GM12878 (cell line): ENCODE data around the gene EGFR. TPM values are rescaled to one million over a fixed set of nuclear protein-coding genes. Genes with fewer than 3 reads are reported as not detected.

Source experiments
- ATAC-seq: fragments of 200-7000 bp; cut with Tn5 transposase; 3 replicates; pipeline ENCODE4 v1.9.1; 2020; ENCODE audit warnings: mild to moderate bottlenecking, moderate library complexity
- BruUV-seq: library from RNA; stranded (reverse); fragments of 400-500 nt; replicated peaks from 2 replicates; lab custom pipeline; 2021; lab: Mats Ljungman, UMichigan
- CTCF ChIA-PET: fragments of 300-600 bp; sonication (Branson Sonifier 250); formaldehyde crosslinking; extraction: SDS; loops from one replicate; lab custom pipeline; 2021; ENCODE audit warnings: inconsistent platforms; lab: Yijun Ruan, JAX
- POLR2A ChIA-PET: fragments of 350-600 bp; formaldehyde crosslinking; extraction: SDS; loops from one replicate; lab custom pipeline; 2021; ENCODE audit warnings: inconsistent platforms; lab: Charles Lee
- RAD21 ChIA-PET: fragments of 300-600 bp; sonication (Branson Sonifier 250); formaldehyde crosslinking; loops from one replicate; lab custom pipeline; 2023; ENCODE audit warnings: antibody characterized with exemption; ENCODE audit not compliant: unreplicated experiment; lab: Charles Lee
- SMC1A ChIA-PET: fragments of 300-600 bp; sonication (Branson Sonifier 250); formaldehyde crosslinking; loops from one replicate; lab custom pipeline; 2023; ENCODE audit not compliant: unreplicated experiment, uncharacterized antibody; lab: Charles Lee
- DNase-seq: peaks from one replicate; pipeline ENCODE4 v3.0.0-alpha.2; 2011; ENCODE audit warnings: low read depth, low spot score
- FAIRE-seq: peaks from 3 replicates; lab custom pipeline; 2011; peaks lifted over from hg19 to GRCh38; lab: Jason Lieb, UNC
- H2AFZ ChIP-seq: 2 replicates; pipeline ENCODE4 v1.6.0; 2011; ENCODE audit warnings: low read depth, low read length, control low read depth; ENCODE audit not compliant: control insufficient read depth
- H3K27ac ChIP-seq: 2 replicates; pipeline ENCODE4 v1.5.1; 2011; ENCODE audit warnings: control low read depth; ENCODE audit not compliant: control insufficient read depth, insufficient read depth
- H3K27me3 ChIP-seq, 2 experiments: replicated peaks in 1 of 2; 2 replicates each; pipeline versions ENCODE4 v1.6.0 to v1.6.1; 2011; ENCODE audit warnings: low read length in 1 of 2; ENCODE audit not compliant: control insufficient read depth in 2 of 2, insufficient read depth in 2 of 2
- H3K36me3 ChIP-seq, 2 experiments: 2 replicates each; pipeline ENCODE4 v1.5.1; 2011; ENCODE audit warnings: low read length in 1 of 2; ENCODE audit not compliant: control insufficient read depth in 2 of 2, insufficient read depth in 2 of 2
- H3K4me1 ChIP-seq: 2 replicates; pipeline ENCODE4 v1.6.1; 2011; ENCODE audit warnings: mild to moderate bottlenecking, low read length, moderate library complexity, mixed read lengths; ENCODE audit not compliant: control insufficient read depth, insufficient read depth
- H3K4me2 ChIP-seq: 2 replicates; pipeline ENCODE4 v1.6.0; 2011; ENCODE audit warnings: control low read depth; ENCODE audit not compliant: control insufficient read depth, insufficient read depth
- H3K4me3 ChIP-seq: fragments of 200-600 bp; sonication (generic); 2 replicates; pipeline ENCODE4 v1.5.1; 2016
- H3K79me2 ChIP-seq: 2 replicates; pipeline ENCODE4 v1.6.0; 2011; ENCODE audit warnings: low read length; ENCODE audit not compliant: control insufficient read depth, insufficient read depth
- H3K9ac ChIP-seq: 2 replicates; pipeline ENCODE4 v1.8.0; 2011; ENCODE audit warnings: low read length, control low read depth, mixed read lengths; ENCODE audit not compliant: control insufficient read depth, insufficient read depth
- H3K9me3 ChIP-seq: replicated peaks from 3 replicates; pipeline ENCODE4 v1.5.1; 2011; ENCODE audit warnings: mild to moderate bottlenecking, low read length; ENCODE audit not compliant: control insufficient read depth, insufficient read depth
- H4K20me1 ChIP-seq: 2 replicates; pipeline ENCODE4 v1.6.0; 2011; ENCODE audit not compliant: control insufficient read depth, insufficient read depth
- NBN ChIP-seq: fragments of 450-650 bp; IDR thresholded peaks from 2 replicates; pipeline ENCODE4 v1.6.1; 2016
- SREBF2 ChIP-seq: IDR thresholded peaks from 2 replicates; pipeline ENCODE4 v1.6.1; 2012; ENCODE audit warnings: mild to moderate bottlenecking, low read length
- STAT1 ChIP-seq: fragments of 450-650 bp; conservative IDR thresholded peaks from 2 replicates; pipeline ENCODE4 v1.6.1; 2014; ENCODE audit warnings: antibody characterized with exemption, mild to moderate bottlenecking
- WGBS: methylation state at CpG from one replicate; pipeline ENCODE4 v1.1.6; 2016; ENCODE audit warnings: low lambda C conversion rate; ENCODE audit not compliant: insufficient replicate concordance, insufficient coverage; ENCODE audit errors: missing lambda C conversion rate; 5-methylcytosine and 5-hydroxymethylcytosine counted together
- in situ Hi-C: fragments of 300-500 bp; cut with MboI; formaldehyde crosslinking; loops from 9 replicates; pipeline ENCODE4 v1.14.3; 2018; ENCODE audit warnings: mixed read lengths
- intact Hi-C: fragments of 100-400 bp; cut with micrococcal nuclease; formaldehyde crosslinking; loops from one replicate; pipeline ENCODE4 v1.14.2; 2022; ENCODE audit not compliant: unreplicated experiment
- polyA plus RNA-seq, 11 experiments: library from polyadenylated mRNA; depleted of rRNA in 4 of 11; unstranded in 6 of 11; stranded (reverse) in 5 of 11; fragments of >200 nt; fragmentation: Nextera tagmentation in 4 of 11; fragmentation: Illumina TruSeq in 1 of 11; extraction: Ambion mirVana in 4 of 11; extraction: Trizol in 1 of 11; gene quantifications; 1 replicate in 1 of 11; 2 replicates in 10 of 11; pipeline versions ENCODE4 v1.2.1 to v1.2.3, GENCODE V29; 2011 to 2016; ENCODE audit warnings: inconsistent platforms in 2 of 11, missing spikeins in 2 of 11, low read depth in 1 of 11
- total RNA-seq, 4 experiments: library from RNA; depleted of rRNA in 3 of 4; stranded (reverse); fragments of >200 nt in 3 of 4; fragmentation: Illumina TruSeq in 1 of 4; extraction: Trizol in 1 of 4; gene quantifications; 2 replicates each; pipeline versions ENCODE4 v1.2.1 to v1.2.3, GENCODE V29; 2013 to 2021
- TF ChIP-seq, protein P1 (sequence below): fragments of 450-650 bp; IDR thresholded peaks from 2 replicates; pipeline ENCODE4 v1.6.1; 2014; ENCODE audit warnings: mild to moderate bottlenecking
- TF ChIP-seq, protein P2 (sequence below): fragments of 450-650 bp; IDR thresholded peaks from 2 replicates; pipeline ENCODE4 v1.6.1; 2017; ENCODE audit warnings: borderline replicate concordance

Gene EGFR
- total and polyA plus RNA-seq, 10 of the 15 experiments (the other 5 are each of a cell fraction or from before 2014, with no cell fraction given) = 0.01 to 0.31 TPM; not detected in 8

DNA sequence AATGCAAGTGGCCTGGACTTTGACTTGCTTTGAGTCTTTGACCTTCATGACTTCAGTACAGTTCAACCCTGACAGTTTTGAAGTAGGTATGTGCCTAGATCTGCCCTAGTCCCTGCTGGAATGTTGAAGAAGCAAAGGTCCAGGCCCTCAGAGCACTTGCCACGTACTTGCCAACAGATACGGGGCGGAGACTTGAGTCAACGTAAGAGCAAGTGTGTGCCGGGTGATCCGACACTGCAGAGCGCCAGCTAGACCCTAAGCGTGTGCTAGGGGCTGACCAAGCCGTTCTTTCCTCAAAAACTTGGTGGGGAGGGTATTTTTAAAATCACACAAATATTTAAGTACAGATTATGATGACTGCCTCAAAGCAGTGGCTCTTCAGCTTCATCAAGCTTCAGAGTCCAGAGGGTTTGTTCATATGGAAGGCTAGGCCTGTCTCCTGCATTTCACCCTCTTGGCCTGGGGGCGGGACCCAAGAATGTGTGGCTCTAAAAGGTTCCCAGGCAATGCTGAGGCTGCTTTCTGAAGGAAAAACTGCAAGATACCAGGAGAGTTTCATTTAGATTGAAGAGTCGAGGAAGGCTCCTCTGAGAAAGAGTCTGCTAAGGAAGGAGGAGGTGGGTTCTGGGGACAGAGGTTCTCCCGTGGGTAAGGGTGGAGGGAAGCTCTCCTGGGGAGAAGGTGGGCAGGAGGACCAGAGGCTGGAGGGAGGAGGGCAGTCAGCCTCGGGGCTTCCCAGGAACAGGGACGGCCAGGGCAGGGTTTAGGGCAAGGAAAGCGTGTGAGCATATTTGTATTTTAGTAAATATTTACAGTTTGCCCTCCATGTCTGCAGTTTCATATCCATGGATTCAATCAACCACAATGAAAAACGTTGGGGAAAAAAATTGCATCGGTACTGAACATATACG is 160.3 kb downstream of the EGFR start:
- Histone ChIP-seq H3K27ac (no peak overlapping the region), H3K36me3 (no peaks in the 10 kb centered on the region), H3K9ac (no peak overlapping the region), H3K4me3 (no peak overlapping the region), H3K27me3 (peaks cover 0 to 2% of the 10 kb centered on the region in 2 experiments; a peak in 2 of 4 replicates), H3K4me1 (no peaks in the 10 kb centered on the region), H3K79me2 (no peaks in the 10 kb centered on the region), H4K20me1 (no peaks in the 10 kb centered on the region), H3K9me3 (no peaks in the 10 kb centered on the region), H3K4me2 (no peak overlapping the region), H2AFZ (no peak overlapping the region)
- TF ChIP-seq, protein P1, sequence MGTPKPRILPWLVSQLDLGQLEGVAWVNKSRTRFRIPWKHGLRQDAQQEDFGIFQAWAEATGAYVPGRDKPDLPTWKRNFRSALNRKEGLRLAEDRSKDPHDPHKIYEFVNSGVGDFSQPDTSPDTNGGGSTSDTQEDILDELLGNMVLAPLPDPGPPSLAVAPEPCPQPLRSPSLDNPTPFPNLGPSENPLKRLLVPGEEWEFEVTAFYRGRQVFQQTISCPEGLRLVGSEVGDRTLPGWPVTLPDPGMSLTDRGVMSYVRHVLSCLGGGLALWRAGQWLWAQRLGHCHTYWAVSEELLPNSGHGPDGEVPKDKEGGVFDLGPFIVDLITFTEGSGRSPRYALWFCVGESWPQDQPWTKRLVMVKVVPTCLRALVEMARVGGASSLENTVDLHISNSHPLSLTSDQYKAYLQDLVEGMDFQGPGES = no peak
- TF ChIP-seq NBN = no peak
- TF ChIP-seq SREBF2 = no peak
- TF ChIP-seq STAT1 = no peak
- TF ChIP-seq, protein P2, sequence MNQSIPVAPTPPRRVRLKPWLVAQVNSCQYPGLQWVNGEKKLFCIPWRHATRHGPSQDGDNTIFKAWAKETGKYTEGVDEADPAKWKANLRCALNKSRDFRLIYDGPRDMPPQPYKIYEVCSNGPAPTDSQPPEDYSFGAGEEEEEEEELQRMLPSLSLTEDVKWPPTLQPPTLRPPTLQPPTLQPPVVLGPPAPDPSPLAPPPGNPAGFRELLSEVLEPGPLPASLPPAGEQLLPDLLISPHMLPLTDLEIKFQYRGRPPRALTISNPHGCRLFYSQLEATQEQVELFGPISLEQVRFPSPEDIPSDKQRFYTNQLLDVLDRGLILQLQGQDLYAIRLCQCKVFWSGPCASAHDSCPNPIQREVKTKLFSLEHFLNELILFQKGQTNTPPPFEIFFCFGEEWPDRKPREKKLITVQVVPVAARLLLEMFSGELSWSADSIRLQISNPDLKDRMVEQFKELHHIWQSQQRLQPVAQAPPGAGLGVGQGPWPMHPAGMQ = no peak
- BruUV-seq = no TSS peak
- ChIA-PET SMC1A (interaction anchor here (0.5 kb wide), 1 partner anchor 17 kb away, joined by 3 read pairs; no protein-coding TSS in a partner anchor), CTCF (no interaction called here), POLR2A (no interaction called here), RAD21 (no interaction called here)
- in situ Hi-C loops = no loop called here
- intact Hi-C loops = no loop called here
- WGBS = 35% methylated on average over 18 of the region's 18 CpGs
- ATAC-seq (no peak), FAIRE-seq (no peak), DNase-seq (no peak)
